H1 (cell line): ENCODE data around the gene PRDM2. TPM values are rescaled to one million over a fixed set of nuclear protein-coding genes. Genes with fewer than 3 reads are reported as not detected.

Experiments
- CTCF ChIA-PET: fragments of 300-600 bp; sonication (Branson Sonifier 250); formaldehyde crosslinking; loops from one replicate; lab custom pipeline; 2021; ENCODE audit not compliant: partially characterized antibody; lab: Charles Lee
- POLR2A ChIA-PET: fragments of 300-600 bp; sonication (Branson Sonifier 250); formaldehyde crosslinking; loops from one replicate; lab custom pipeline; 2021; ENCODE audit warnings: inconsistent platforms; ENCODE audit not compliant: partially characterized antibody; lab: Charles Lee
- DNase-seq, 2 experiments: peaks; one replicate each; pipeline versions ENCODE4 v3.0.0 to v3.0.0-alpha.2; 2010 to 2022; ENCODE audit warnings: low spot score in 2 of 2, low read depth in 1 of 2, mixed read lengths in 1 of 2
- FAIRE-seq: peaks from 2 replicates; lab custom pipeline; 2011; peaks lifted over from hg19 to GRCh38; lab: Jason Lieb, UNC
- H2AFZ ChIP-seq: 2 replicates; pipeline ENCODE4 v1.8.1; 2012; ENCODE audit warnings: low read length, inconsistent platforms
- H2AK5ac ChIP-seq: 2 replicates; pipeline ENCODE4 v1.6.1; 2013; ENCODE audit warnings: low read depth, low read length
- H2BK120ac ChIP-seq: replicated peaks from 2 replicates; pipeline ENCODE3; 2013; ENCODE audit warnings: low read depth, low read length, inconsistent platforms
- H2BK12ac ChIP-seq: 2 replicates; pipeline ENCODE4 v1.6.1; 2013; ENCODE audit warnings: low read depth, low read length
- H2BK15ac ChIP-seq: 2 replicates; pipeline ENCODE4 v1.6.1; 2013; ENCODE audit warnings: low read length
- H2BK20ac ChIP-seq: 2 replicates; pipeline ENCODE4 v1.6.1; 2013; ENCODE audit warnings: low read length
- H2BK5ac ChIP-seq: 2 replicates; pipeline ENCODE4 v1.6.1; 2013; ENCODE audit warnings: low read depth, low read length
- H3K14ac ChIP-seq: 2 replicates; pipeline ENCODE4 v1.6.1; 2013; ENCODE audit warnings: inconsistent platforms; ENCODE audit not compliant: insufficient read length
- H3K18ac ChIP-seq: 2 replicates; pipeline ENCODE4 v1.6.1; 2013; ENCODE audit warnings: low read length; ENCODE audit errors: extremely low read depth
- H3K23ac ChIP-seq: 2 replicates; pipeline ENCODE4 v1.6.1; 2013; ENCODE audit warnings: inconsistent platforms; ENCODE audit not compliant: insufficient read length
- H3K23me2 ChIP-seq: 2 replicates; pipeline ENCODE4 v1.6.1; 2013; ENCODE audit warnings: low read depth, low read length
- H3K27ac ChIP-seq: 2 replicates; pipeline ENCODE4 v1.6.1; 2011; ENCODE audit warnings: low read depth, low read length, inconsistent platforms
- H3K27me3 ChIP-seq, 4 experiments: replicated peaks in 1 of 4; 1 replicate in 1 of 4; 2 replicates in 3 of 4; pipeline versions ENCODE4 v1.6.1 to v1.8.1; 2011 to 2013; ENCODE audit warnings: low read length in 3 of 4, mild to moderate bottlenecking in 3 of 4, inconsistent platforms in 2 of 4, mixed read lengths in 2 of 4, moderate library complexity in 1 of 4; ENCODE audit not compliant: control insufficient read depth in 3 of 4, insufficient read depth in 3 of 4; ENCODE audit errors: extremely low read depth in 1 of 4
- H3K36me3 ChIP-seq, 4 experiments: 2 replicates each; pipeline versions ENCODE4 v1.6.1 to v1.8.1; 2011 to 2013; ENCODE audit warnings: mild to moderate bottlenecking in 4 of 4, low read length in 3 of 4, moderate library complexity in 2 of 4, control low read depth in 1 of 4, inconsistent platforms in 1 of 4; ENCODE audit not compliant: insufficient read depth in 4 of 4, control insufficient read depth in 2 of 4
- H3K4ac ChIP-seq: replicated peaks from 2 replicates; pipeline ENCODE3; 2013; ENCODE audit warnings: low read length, low read depth, mixed read lengths, inconsistent platforms; ENCODE audit not compliant: insufficient read length
- H3K4me1 ChIP-seq, 4 experiments: replicated peaks in 1 of 4; 1 replicate in 1 of 4; 2 replicates in 3 of 4; pipeline versions ENCODE4 v1.6.1 to v1.8.1; 2011 to 2013; ENCODE audit warnings: low read length in 3 of 4, inconsistent platforms in 2 of 4, mixed read lengths in 1 of 4; ENCODE audit not compliant: insufficient read depth in 4 of 4, control insufficient read depth in 3 of 4
- H3K4me2 ChIP-seq, 2 experiments: 2 replicates each; pipeline versions ENCODE4 v1.6.1 to v1.8.1; 2011 to 2013; ENCODE audit warnings: low read depth in 2 of 2, low read length in 2 of 2, control low read depth in 1 of 2, inconsistent platforms in 1 of 2, mild to moderate bottlenecking in 1 of 2; ENCODE audit not compliant: insufficient read depth in 1 of 2
- H3K4me3 ChIP-seq, 4 experiments: fragments of 200-600, 300-600 bp in 1 of 4; sonication (generic), shearing (Covaris generic), sonication (Bioruptor Twin) in 1 of 4; 2 replicates each; pipeline versions ENCODE4 v1.5.1 to v1.8.1; 2011 to 2016; ENCODE audit warnings: low read length in 4 of 4, low read depth in 3 of 4, control low read depth in 2 of 4, inconsistent platforms in 2 of 4, mild to moderate bottlenecking in 2 of 4, mixed read lengths in 1 of 4, moderate library complexity in 1 of 4; ENCODE audit not compliant: insufficient read depth in 2 of 4; ENCODE audit errors: extremely low read depth in 1 of 4
- H3K56ac ChIP-seq: replicated peaks from 2 replicates; pipeline ENCODE3; 2013; ENCODE audit warnings: low read depth, mild to moderate bottlenecking, mixed read lengths, low read length, inconsistent platforms; ENCODE audit not compliant: insufficient read length
- H3K79me1 ChIP-seq: 2 replicates; pipeline ENCODE4 v1.6.1; 2013; ENCODE audit warnings: low read depth, low read length, control low read depth
- H3K79me2 ChIP-seq, 2 experiments: 2 replicates each; pipeline versions ENCODE4 v1.6.1 to v1.8.1; 2012 to 2013; ENCODE audit warnings: low read length in 2 of 2, mild to moderate bottlenecking in 2 of 2, inconsistent platforms in 1 of 2; ENCODE audit not compliant: insufficient read depth in 2 of 2, control insufficient read depth in 1 of 2
- H3K9ac ChIP-seq, 4 experiments: replicated peaks in 1 of 4; 1 replicate in 1 of 4; 2 replicates in 3 of 4; pipeline versions ENCODE4 v1.6.1 to v1.8.1; 2011 to 2013; ENCODE audit warnings: low read depth in 3 of 4, low read length in 3 of 4, control low read depth in 2 of 4, mild to moderate bottlenecking in 2 of 4, moderate library complexity in 2 of 4, inconsistent platforms in 1 of 4; ENCODE audit errors: extremely low read depth in 1 of 4
- H3K9me3 ChIP-seq, 2 experiments: 2 replicates each; pipeline versions ENCODE4 v1.6.1 to v1.8.1; 2012 to 2013; ENCODE audit warnings: mild to moderate bottlenecking in 2 of 2, moderate library complexity in 2 of 2, control low read depth in 1 of 2, inconsistent platforms in 1 of 2, low read depth in 1 of 2, low read length in 1 of 2, mixed read lengths in 1 of 2; ENCODE audit not compliant: insufficient read depth in 2 of 2
- H4K20me1 ChIP-seq, 2 experiments: replicated peaks in 1 of 2; 2 replicates each; pipeline versions ENCODE3 to v1.8.1; 2011 to 2013; ENCODE audit warnings: inconsistent platforms in 2 of 2, low read length in 2 of 2, mild to moderate bottlenecking in 1 of 2; ENCODE audit not compliant: insufficient read depth in 2 of 2, control insufficient read depth in 1 of 2
- H4K5ac ChIP-seq: 2 replicates; pipeline ENCODE4 v1.6.1; 2013; ENCODE audit warnings: low read length, low read depth, mixed read lengths, inconsistent platforms; ENCODE audit not compliant: insufficient read length
- H4K8ac ChIP-seq: 2 replicates; pipeline ENCODE4 v1.8.0; 2013; ENCODE audit warnings: mild to moderate bottlenecking, moderate library complexity, low read length, inconsistent platforms; ENCODE audit not compliant: insufficient read depth; ENCODE audit errors: extremely low read depth
- H4K91ac ChIP-seq: replicated peaks from 2 replicates; pipeline ENCODE3; 2013; ENCODE audit warnings: low read length, mixed read lengths, inconsistent platforms; ENCODE audit not compliant: insufficient read length
- BRCA1 ChIP-seq: IDR thresholded peaks from 2 replicates; pipeline ENCODE4 v1.6.1; 2012; ENCODE audit warnings: low read depth, low read length, improper control_type of control experiment
- CBX5 ChIP-seq: fragments of 300-800, 300-1000 bp; sonication (generic); IDR thresholded peaks from 2 replicates; pipeline ENCODE4 v1.7.1; 2016; ENCODE audit warnings: antibody characterized with exemption, low read length, low read depth
- CBX8 ChIP-seq: fragments of 300-800, 300-1000 bp; sonication (generic); IDR thresholded peaks from 2 replicates; pipeline ENCODE4 v1.7.1; 2016; ENCODE audit warnings: low read depth, low read length, borderline replicate concordance
- CREB1 ChIP-seq: IDR thresholded peaks from 2 replicates; pipeline ENCODE4 v1.6.1; 2012; ENCODE audit warnings: inconsistent platforms
- HDAC6 ChIP-seq: IDR thresholded peaks from one replicate; pipeline ENCODE4 v1.7.1; 2012; ENCODE audit warnings: low read depth, mild to moderate bottlenecking, inconsistent platforms, low read length, moderate library complexity
- JUN ChIP-seq: IDR thresholded peaks from 2 replicates; pipeline ENCODE4 v1.6.1; 2011; ENCODE audit warnings: low read depth, mild to moderate bottlenecking, improper control_type of control experiment, low read length
- KDM4A ChIP-seq: IDR thresholded peaks from one replicate; pipeline ENCODE4 v1.7.1; 2012; ENCODE audit warnings: low read depth, mild to moderate bottlenecking, moderate library complexity, low read length, inconsistent platforms; ENCODE audit not compliant: severe bottlenecking
- SP1 ChIP-seq: IDR thresholded peaks from 2 replicates; pipeline ENCODE4 v1.6.1; 2011; ENCODE audit warnings: low read depth, low read length
- TEAD4 ChIP-seq: IDR thresholded peaks from 2 replicates; pipeline ENCODE4 v1.6.1; 2012; ENCODE audit warnings: low read depth, low read length, inconsistent platforms, mixed read lengths
- ZNF274 ChIP-seq: IDR thresholded peaks from 2 replicates; pipeline ENCODE4 v1.7.0; 2012; ENCODE audit warnings: low read length, borderline replicate concordance; ENCODE audit errors: extremely low read depth
- WGBS, 2 experiments: shearing (Covaris generic) in 1 of 2; methylation state at CpG; one replicate each; pipeline versions ENCODE4 v1.1.6 to v1.1.7; 2013 to 2015; ENCODE audit warnings: low lambda C conversion rate in 2 of 2, mixed read lengths in 2 of 2, inconsistent platforms in 1 of 2, low coverage in 1 of 2, missing lambda C conversion rate in 1 of 2; ENCODE audit not compliant: insufficient replicate concordance in 2 of 2, insufficient coverage in 1 of 2, insufficient read length in 1 of 2; ENCODE audit errors: extremely low coverage in 1 of 2, missing lambda C conversion rate in 1 of 2; 5-methylcytosine and 5-hydroxymethylcytosine counted together
- polyA plus RNA-seq, 7 experiments: library from polyadenylated mRNA; depleted of rRNA in 3 of 7; stranded (reverse) in 5 of 7; unstranded in 2 of 7; fragments of >200 nt in 5 of 7; fragments of 200-250 nt in 2 of 7; gene quantifications; 1 replicate in 5 of 7; 2 replicates in 1 of 7; 4 replicates in 1 of 7; pipeline versions ENCODE4 v1.2.1 to v1.2.3, GENCODE V29; 2011 to 2013; ENCODE audit warnings: missing spikeins in 2 of 7, mixed read lengths in 2 of 7
- total RNA-seq: library from RNA; stranded (reverse); fragmentation: NEBNext Ultra II Directional; extraction: Animal tissue kit (Norgen Biotek cat#: 25700); gene quantifications from 2 replicates; pipeline ENCODE4 v1.2.1, GENCODE V29; 2021

The PRDM2 gene
- total and polyA plus RNA-seq, 2 of the 8 experiments (the other 6 are each of a cell fraction or from before 2014, with no cell fraction given) = 5.8 to 21.2 TPM

DNA sequence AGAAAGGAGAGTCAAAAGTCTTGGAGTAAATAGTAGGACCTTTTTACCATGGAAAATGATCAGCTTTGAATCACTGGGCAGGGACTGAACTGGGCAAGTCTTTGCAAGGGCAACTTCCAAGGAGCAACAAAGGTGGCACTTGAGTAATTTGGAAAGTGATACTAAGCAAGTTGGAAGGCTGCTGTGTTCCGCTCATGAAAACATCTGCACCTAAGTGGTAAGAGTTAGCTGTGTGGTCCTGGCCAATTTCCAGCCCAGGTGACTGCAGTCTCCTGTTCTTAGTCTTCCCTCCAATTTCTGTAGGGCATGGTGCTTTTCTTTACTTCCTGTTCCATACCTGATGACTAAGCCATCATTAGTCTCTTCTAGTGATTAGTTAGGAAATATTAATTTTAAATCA lies 35.5 kb upstream of the PRDM2 start:
- H3K56ac ChIP-seq = no peak overlapping the region
- no peak overlapping the region for H2BK5ac ChIP-seq
- no peak overlapping the region for H3K4me2 ChIP-seq
- TF ChIP-seq BRCA1 = no peak
- TF ChIP-seq JUN = no peak
- TF ChIP-seq SP1 = no peak
- TF ChIP-seq ZNF274 = no peak
- no peak for TF ChIP-seq CBX5
- TF ChIP-seq KDM4A = no peak
- TF ChIP-seq CREB1 = no peak
- no peak for TF ChIP-seq CBX8
- no peak for TF ChIP-seq HDAC6
- TF ChIP-seq TEAD4 = no peak
- FAIRE-seq (no peak), DNase-seq (no peak)
- H2AFZ ChIP-seq = no peak overlapping the region
- POLR2A ChIA-PET = interaction anchor here (0.8 kb wide), 1 partner anchor 125 kb away, joined by 3 read pairs; no protein-coding TSS in a partner anchor
- H2BK20ac ChIP-seq = no peak overlapping the region
- no peak overlapping the region for H3K14ac ChIP-seq
- no peak overlapping the region for H3K4me3 ChIP-seq
- H4K20me1 ChIP-seq = no peaks in the 10 kb centered on the region
- H2BK15ac ChIP-seq = no peak overlapping the region
- no peaks in the 10 kb centered on the region for H3K36me3 ChIP-seq
- no peak overlapping the region for H3K18ac ChIP-seq
- H3K27me3 ChIP-seq = no peaks in the 10 kb centered on the region
- no peaks in the 10 kb centered on the region for H3K4me1 ChIP-seq
- CTCF ChIA-PET = interaction anchor here (0.9 to 4.8 kb wide), 15 partner anchors 9 to 295 kb away, joined by 3 to 27 read pairs (median 5); no protein-coding TSS in a partner anchor
- H2BK120ac ChIP-seq = no peak overlapping the region
- H3K23ac ChIP-seq = no peak overlapping the region
- no peak overlapping the region for H4K91ac ChIP-seq
- 100% methylated on average over 1 of the region's 1 CpG; no CpG with 5 or more reads in 1 of the 2 experiments for WGBS, 2 experiments
- no peaks in the 10 kb centered on the region for H3K23me2 ChIP-seq
- H3K79me1 ChIP-seq = no peaks in the 10 kb centered on the region
- H3K9ac ChIP-seq = no peak overlapping the region
- H3K9me3 ChIP-seq = peaks cover 2 to 7% of the 10 kb centered on the region in 2 experiments; a peak in 3 of 4 replicates
- no peak overlapping the region for H4K5ac ChIP-seq
- H2AK5ac ChIP-seq = no peak overlapping the region
- no peaks in the 10 kb centered on the region for H3K79me2 ChIP-seq
- no peak overlapping the region for H2BK12ac ChIP-seq
- no peak overlapping the region for H4K8ac ChIP-seq
- H3K4ac ChIP-seq = no peak overlapping the region
- H3K27ac ChIP-seq = no peak overlapping the region
